IgD-negative memory B cell (primary cell): ENCODE measurements around the gene SLC17A5. TPM values are rescaled to one million over a fixed set of nuclear protein-coding genes. Genes with fewer than 3 reads are reported as not detected.
"Not testable (repeated sequence)": the region's sequence is repeated elsewhere in the genome, so short reads cannot be mapped to it uniquely, and the experiment has no call there.

Source experiments
- H3K27ac Mint-ChIP-seq, 3 donors: one replicate each; pipeline ENCODE4 v1.8.0; 2020 to 2022; ENCODE audit warnings: mild to moderate bottlenecking in 3 of 3, mixed read lengths in 3 of 3, moderate library complexity in 1 of 3
- H3K27me3 Mint-ChIP-seq: one replicate; pipeline ENCODE4 v1.8.0; 2021; ENCODE audit warnings: mixed read lengths
- H3K36me3 Mint-ChIP-seq: one replicate; pipeline ENCODE4 v1.8.0; 2020; ENCODE audit warnings: mild to moderate bottlenecking, mixed read lengths
- H3K4me1 Mint-ChIP-seq, 3 donors: one replicate each; pipeline ENCODE4 v1.8.0; 2020 to 2022; ENCODE audit warnings: mixed read lengths in 3 of 3, mild to moderate bottlenecking in 1 of 3
- H3K4me3 Mint-ChIP-seq, 4 donors: one replicate each; pipeline ENCODE4 v1.8.0; 2020 to 2022; ENCODE audit warnings: mild to moderate bottlenecking in 4 of 4, mixed read lengths in 4 of 4, moderate library complexity in 3 of 4
- H3K9me3 Mint-ChIP-seq, 3 donors: one replicate each; pipeline ENCODE4 v1.8.0; 2020 to 2021; ENCODE audit warnings: mixed read lengths in 3 of 3, mild to moderate bottlenecking in 1 of 3
- polyA plus RNA-seq: library from polyadenylated mRNA; unstranded; fragments of 300-500 nt; fragmentation: Illumina TruSeq; gene quantifications from one replicate; pipeline ENCODE4 v1.2.3, GENCODE V29; 2021

The SLC17A5 gene
- polyA plus RNA-seq, 1 donor from 2014 or later = 4.4 TPM

- H3K36me3 Mint-ChIP-seq, H3K27ac Mint-ChIP-seq, H3K9me3 Mint-ChIP-seq, H3K27me3 Mint-ChIP-seq, H3K4me1 Mint-ChIP-seq: not testable (repeated sequence)
- peak overlapping the region in 1 of 4 donors; percentile 31 for H3K4me3 Mint-ChIP-seq
These were observed 82.3 kb downstream of the SLC17A5 start for GRCh38 chr6:73571218-73572181.

- Mint-ChIP-seq H3K4me3 (no peak overlapping the region), H3K27ac (no peak overlapping the region), H3K4me1 (peaks cover 0 to 2% (median 2%) of the 10 kb centered on the region in 3 donors), H3K9me3 (no peaks in the 10 kb centered on the region), H3K36me3 (no peaks in the 10 kb centered on the region), H3K27me3 (no peaks in the 10 kb centered on the region)
These were observed 84.7 kb downstream of the SLC17A5 start for GRCh38 chr6:73569121-73569520.

- Mint-ChIP-seq H3K4me1 (peaks cover 0 to 2% (median 2%) of the 10 kb centered on the region in 3 donors), H3K9me3 (no peaks in the 10 kb centered on the region), H3K27me3 (no peaks in the 10 kb centered on the region), H3K27ac (peak overlapping the region in 1 of 3 donors; percentile 76), H3K4me3 (no peak overlapping the region), H3K36me3 (no peaks in the 10 kb centered on the region)
These were observed 86.7 kb downstream of the SLC17A5 start for GRCh38 chr6:73566954-73567591.

- not testable (repeated sequence) for H3K4me3 Mint-ChIP-seq, H3K27me3 Mint-ChIP-seq, H3K9me3 Mint-ChIP-seq, H3K36me3 Mint-ChIP-seq, H3K27ac Mint-ChIP-seq, H3K4me1 Mint-ChIP-seq
These were observed 87.3 kb downstream of the SLC17A5 start for GRCh38 chr6:73566486-73566871.

- Mint-ChIP-seq H3K4me3 (no peak overlapping the region), H3K27me3 (no peaks in the 10 kb centered on the region), H3K36me3 (no peaks in the 10 kb centered on the region), H3K9me3 (no peaks in the 10 kb centered on the region), H3K4me1 (peaks cover 1 to 3% (median 2%) of the 10 kb centered on the region in 3 donors), H3K27ac (no peak overlapping the region)
These were observed 87.9 kb downstream of the SLC17A5 start for GRCh38 chr6:73565767-73566485.

- Mint-ChIP-seq H3K4me1 (peaks cover 4 to 10% (median 9%) of the 10 kb centered on the region in 3 donors), H3K9me3 (no peaks in the 10 kb centered on the region)
These were observed 89.0 kb downstream of the SLC17A5 start for GRCh38 chr6:73564578-73565345.

GRCh38 chr6:73562558-73562957, 91.2 kb downstream of the SLC17A5 start:
- H3K27ac Mint-ChIP-seq = no peak overlapping the region
- no peaks in the 10 kb centered on the region for H3K9me3 Mint-ChIP-seq
- H3K27me3 Mint-ChIP-seq = no peaks in the 10 kb centered on the region
- H3K36me3 Mint-ChIP-seq = no peaks in the 10 kb centered on the region
- H3K4me3 Mint-ChIP-seq = peak overlapping the region in 1 of 4 donors; percentile 54
- H3K4me1 Mint-ChIP-seq = peaks cover 10 to 16% (median 16%) of the 10 kb centered on the region in 3 donors

More at GRCh38 chr6:73564578-73565345, 89.0 kb downstream of the SLC17A5 start:
- Mint-ChIP-seq H3K27me3 (no peaks in the 10 kb centered on the region), H3K27ac (no peak overlapping the region), H3K4me3 (no peak overlapping the region), H3K36me3 (no peaks in the 10 kb centered on the region)

GRCh38 chr6:73560853-73561407, 92.9 kb downstream of the SLC17A5 start:
- peak overlapping the region in 2 of 3 donors; percentile 8 to 23 for H3K27ac Mint-ChIP-seq
- no peaks in the 10 kb centered on the region for H3K9me3 Mint-ChIP-seq
- H3K27me3 Mint-ChIP-seq = no peaks in the 10 kb centered on the region
- peak overlapping the region; percentile 16 to 63 (median 32) for H3K4me3 Mint-ChIP-seq
- H3K36me3 Mint-ChIP-seq = no peaks in the 10 kb centered on the region
- H3K4me1 Mint-ChIP-seq = peaks cover 10 to 16% (median 16%) of the 10 kb centered on the region in 3 donors

- H3K4me3 Mint-ChIP-seq = peak overlapping the region in 2 of 4 donors; percentile 40 to 41
- H3K9me3 Mint-ChIP-seq = no peaks in the 10 kb centered on the region
- H3K27me3 Mint-ChIP-seq = no peaks in the 10 kb centered on the region
- peaks cover 10 to 16% (median 16%) of the 10 kb centered on the region in 3 donors for H3K4me1 Mint-ChIP-seq
- no peaks in the 10 kb centered on the region for H3K36me3 Mint-ChIP-seq
- peak overlapping the region in 2 of 3 donors; percentile 8 to 23 for H3K27ac Mint-ChIP-seq
These were observed 93.5 kb downstream of the SLC17A5 start for GRCh38 chr6:73560182-73560732.

GRCh38 chr6:73559399-73559794, 94.4 kb downstream of the SLC17A5 start:
- Mint-ChIP-seq H3K4me3 (peak overlapping the region in 1 of 4 donors; percentile 28), H3K4me1 (peaks cover 10 to 16% (median 16%) of the 10 kb centered on the region in 3 donors)
- not testable (repeated sequence) for H3K27ac Mint-ChIP-seq, H3K27me3 Mint-ChIP-seq, H3K9me3 Mint-ChIP-seq, H3K36me3 Mint-ChIP-seq

GRCh38 chr6:73558624-73559398, 95.0 kb downstream of the SLC17A5 start:
- peaks cover 10 to 16% (median 16%) of the 10 kb centered on the region in 3 donors for H3K4me1 Mint-ChIP-seq
- peak overlapping the region in 1 of 3 donors; percentile 67 for H3K27ac Mint-ChIP-seq
- peak overlapping the region in 1 of 4 donors; percentile 28 for H3K4me3 Mint-ChIP-seq
- no peaks in the 10 kb centered on the region for H3K9me3 Mint-ChIP-seq
- H3K36me3 Mint-ChIP-seq = no peaks in the 10 kb centered on the region
- no peaks in the 10 kb centered on the region for H3K27me3 Mint-ChIP-seq

- no peaks in the 10 kb centered on the region for H3K36me3 Mint-ChIP-seq
- H3K4me3 Mint-ChIP-seq = no peak overlapping the region
- no peak overlapping the region for H3K27ac Mint-ChIP-seq
- no peaks in the 10 kb centered on the region for H3K27me3 Mint-ChIP-seq
- H3K9me3 Mint-ChIP-seq = no peaks in the 10 kb centered on the region
- peaks cover 10 to 16% (median 16%) of the 10 kb centered on the region in 3 donors for H3K4me1 Mint-ChIP-seq
These were observed 97.0 kb downstream of the SLC17A5 start for GRCh38 chr6:73556836-73557235.

- not testable (repeated sequence) for H3K27ac Mint-ChIP-seq, H3K27me3 Mint-ChIP-seq, H3K9me3 Mint-ChIP-seq, H3K36me3 Mint-ChIP-seq, H3K4me3 Mint-ChIP-seq
- peaks cover 5 to 11% (median 9%) of the 10 kb centered on the region in 3 donors for H3K4me1 Mint-ChIP-seq
These were observed 98.3 kb downstream of the SLC17A5 start for GRCh38 chr6:73555380-73555949.
